Measurements from ENCODE around the gene HSPA12A.

HSPA12A gene

DNA sequence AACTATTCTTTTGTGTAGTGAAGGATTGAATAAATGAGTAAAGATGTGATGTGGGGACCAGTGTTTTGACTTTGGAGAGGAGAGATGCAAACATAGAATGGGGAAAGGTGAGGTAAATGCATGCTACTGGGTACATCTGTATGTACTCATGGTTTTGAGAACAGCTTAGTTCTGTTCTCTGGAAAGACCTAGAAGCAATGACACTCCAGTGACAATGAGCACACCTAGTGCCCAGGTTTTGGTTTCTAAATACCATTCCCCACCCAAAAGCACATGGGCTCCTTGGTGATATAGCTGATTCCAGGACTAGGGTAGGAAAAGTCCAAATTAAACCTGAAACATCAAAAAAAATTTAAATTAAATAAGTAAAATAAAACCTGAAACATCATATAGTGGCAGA is 22.6 kb upstream of the HSPA12A start:
- no peak overlapping the region for H3K4me3 ChIP-seq (ENCODE audit: low read length)
- no peak overlapping the region for H3K27ac ChIP-seq (ENCODE audit: low read depth, low read length)
- H3K79me2 ChIP-seq (ENCODE audit: control insufficient read depth, low read length) = no peaks in the 10 kb centered on the region
- H3F3A ChIP-seq (ENCODE audit: control insufficient read depth, insufficient read depth) = no peaks in the 10 kb centered on the region
- H3K9me2 ChIP-seq (replicated peaks; ENCODE audit: control insufficient read depth, low read length) = no peaks in the 10 kb centered on the region
- H3K4me2 ChIP-seq (ENCODE audit: low read length) = no peak overlapping the region
- no peaks in the 10 kb centered on the region for H3K4me1 ChIP-seq (ENCODE audit: control insufficient read depth, low read length)
- H4K20me1 ChIP-seq (ENCODE audit: control insufficient read depth, insufficient read depth, low read depth, low read length) = no peaks in the 10 kb centered on the region
- H3K9me3 ChIP-seq (ENCODE audit: control insufficient read depth, insufficient read depth, low read length) = no peaks in the 10 kb centered on the region
- H3K27me3 ChIP-seq (ENCODE audit: control insufficient read depth, low read length) = peaks cover 6% of the 10 kb centered on the region; the same call in 1 of the 2 replicates
- H3K36me3 ChIP-seq (ENCODE audit: control insufficient read depth, low read length) = no peaks in the 10 kb centered on the region
- no peak for TF ChIP-seq EZH2phosphoT487 (IDR thresholded peaks at IDR 0.05; ENCODE audit: borderline replicate concordance, low read length)
- TF ChIP-seq CTCF (IDR thresholded peaks at IDR 0.05; ENCODE audit: low read depth, low read length, poor library complexity, severe bottlenecking) = no peak

DNA sequence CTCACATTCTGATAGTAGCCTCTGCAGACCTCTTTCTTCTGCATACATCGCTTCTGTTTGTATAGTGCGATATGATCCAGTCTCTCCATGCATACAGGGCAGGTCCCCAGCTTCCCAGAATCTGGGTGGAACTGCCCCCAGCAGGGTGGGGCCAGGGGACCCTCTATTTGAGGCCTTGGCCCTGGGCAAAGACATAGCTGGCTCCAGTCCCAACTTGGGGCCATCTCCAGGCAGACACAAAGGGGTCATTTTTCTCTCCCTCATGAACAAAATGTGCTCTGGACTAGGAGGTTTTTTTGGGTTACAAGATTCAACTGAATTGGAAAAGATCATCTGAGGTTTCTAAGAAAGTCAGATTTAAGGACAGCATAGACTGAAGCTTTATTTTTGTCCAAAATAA is 21.1 kb upstream of the HSPA12A start:
- TF ChIP-seq EZH2phosphoT487 (IDR thresholded peaks at IDR 0.05; ENCODE audit: borderline replicate concordance, low read length) (no peak), CTCF (IDR thresholded peaks at IDR 0.05; ENCODE audit: low read depth, low read length, poor library complexity, severe bottlenecking) (no peak)

GRCh38 chr10:116761883-116762282 is 19.5 kb upstream of the HSPA12A start:
- Histone ChIP-seq H3K27ac (ENCODE audit: low read depth, low read length) (no peak overlapping the region), H3K9me2 (replicated peaks; ENCODE audit: control insufficient read depth, low read length) (no peaks in the 10 kb centered on the region), H3K4me1 (ENCODE audit: control insufficient read depth, low read length) (no peaks in the 10 kb centered on the region), H3K4me2 (ENCODE audit: low read length) (no peak overlapping the region), H3K79me2 (ENCODE audit: control insufficient read depth, low read length) (no peaks in the 10 kb centered on the region), H3K4me3 (ENCODE audit: low read length) (no peak overlapping the region), H3F3A (ENCODE audit: control insufficient read depth, insufficient read depth) (no peaks in the 10 kb centered on the region), H3K36me3 (ENCODE audit: control insufficient read depth, low read length) (no peaks in the 10 kb centered on the region), H3K9me3 (ENCODE audit: control insufficient read depth, insufficient read depth, low read length) (no peaks in the 10 kb centered on the region), H3K27me3 (ENCODE audit: control insufficient read depth, low read length) (peaks cover 2% of the 10 kb centered on the region; the same call in 1 of the 2 replicates), H4K20me1 (ENCODE audit: control insufficient read depth, insufficient read depth, low read depth, low read length) (no peaks in the 10 kb centered on the region)
- TF ChIP-seq CTCF (IDR thresholded peaks at IDR 0.05; ENCODE audit: low read depth, low read length, poor library complexity, severe bottlenecking) = no peak
- no peak for TF ChIP-seq EZH2phosphoT487 (IDR thresholded peaks at IDR 0.05; ENCODE audit: borderline replicate concordance, low read length)

More for the DNA sequence above, 21.1 kb upstream of the HSPA12A start:
- Histone ChIP-seq H3K36me3 (ENCODE audit: control insufficient read depth, low read length) (no peaks in the 10 kb centered on the region), H4K20me1 (ENCODE audit: control insufficient read depth, insufficient read depth, low read depth, low read length) (no peaks in the 10 kb centered on the region), H3K79me2 (ENCODE audit: control insufficient read depth, low read length) (no peaks in the 10 kb centered on the region), H3K9me3 (ENCODE audit: control insufficient read depth, insufficient read depth, low read length) (no peaks in the 10 kb centered on the region), H3K27me3 (ENCODE audit: control insufficient read depth, low read length) (peaks cover 6% of the 10 kb centered on the region; the same call in 1 of the 2 replicates), H3K9me2 (replicated peaks; ENCODE audit: control insufficient read depth, low read length) (no peaks in the 10 kb centered on the region), H3K4me2 (ENCODE audit: low read length) (no peak overlapping the region), H3F3A (ENCODE audit: control insufficient read depth, insufficient read depth) (no peaks in the 10 kb centered on the region), H3K27ac (ENCODE audit: low read depth, low read length) (no peak overlapping the region), H3K4me1 (ENCODE audit: control insufficient read depth, low read length) (no peaks in the 10 kb centered on the region), H3K4me3 (ENCODE audit: low read length) (no peak overlapping the region)

All from DOHH2 (cell line).